ENCODE results near the gene ATP2C2. TPM values are rescaled to one million over a fixed set of nuclear protein-coding genes. Genes with fewer than 3 reads are reported as not detected.

Gene ATP2C2
- total and polyA plus RNA-seq, 2 donors (not counting 1 experiment from before 2014, with no cell fraction given), result not detected

DNA sequence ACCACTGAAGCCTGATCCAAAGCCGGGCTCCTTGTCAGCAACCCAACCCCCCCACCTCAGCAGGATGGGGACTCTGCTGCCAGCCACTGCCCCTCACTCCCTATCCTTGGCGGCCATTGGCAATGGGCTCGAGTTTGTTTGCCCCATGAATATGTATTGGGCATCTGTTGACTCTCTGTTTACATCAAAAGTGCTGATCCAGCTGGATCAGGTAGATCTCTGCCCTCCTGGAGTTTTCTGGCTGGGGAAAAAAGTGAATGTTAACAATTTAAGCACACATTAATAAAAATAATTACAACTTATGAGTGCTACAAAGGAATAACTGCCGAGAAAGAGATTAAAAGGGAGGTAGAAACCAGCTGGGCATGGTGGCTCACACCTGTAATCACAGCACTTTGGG is 62.5 kb downstream of the ATP2C2 start:
- DNase-seq (no peak), ATAC-seq (ENCODE audit: low read depth) (no peak)
- ChIA-PET POLR2A (no interaction called here), CTCF (no interaction called here)
- Histone ChIP-seq H3K9me3 (ENCODE audit: control extremely low read depth in 1 of 3, control insufficient read depth in 2 of 3, insufficient read depth in 1 of 3, low read length in 2 of 3) (no peaks in the 10 kb centered on the region), H3K36me3 (replicated peaks in 1 of 2; ENCODE audit: control extremely low read depth in 1 of 2, control insufficient read depth in 1 of 2, extremely low read depth in 1 of 2, insufficient read depth in 2 of 2, low read length in 1 of 2) (no peaks in the 10 kb centered on the region), H2AFZ (ENCODE audit: insufficient read depth, low read depth, low read length, poor library complexity, severe bottlenecking) (no peak overlapping the region), H3K27me3 (replicated peaks in 1 of 4; ENCODE audit: control extremely low read depth in 1 of 4, control insufficient read depth in 3 of 4, insufficient read depth in 4 of 4, low read length in 3 of 4) (peaks cover 0 to 9% (median under 1%) of the 10 kb centered on the region in 4 experiments), H3K4me2 (replicated peaks; ENCODE audit: low read depth, low read length, poor library complexity, severe bottlenecking) (no peak overlapping the region), H3K4me1 (ENCODE audit: control insufficient read depth in 2 of 2, insufficient read depth in 2 of 2, low read length in 2 of 2) (no peaks in the 10 kb centered on the region), H3K4me3 (ENCODE audit: control extremely low read depth in 1 of 5, extremely low read depth in 1 of 5, insufficient read depth in 1 of 5, low read depth in 2 of 5, low read length in 4 of 5) (no peak overlapping the region), H3K27ac (ENCODE audit: low read length in 2 of 2) (no peak overlapping the region), H3K79me2 (ENCODE audit: control insufficient read depth, insufficient read depth, low read length) (no peaks in the 10 kb centered on the region), H4K20me1 (ENCODE audit: control insufficient read depth, insufficient read depth, low read length, poor library complexity, severe bottlenecking) (no peaks in the 10 kb centered on the region), H3K9ac (ENCODE audit: low read length) (no peak overlapping the region)
- intact Hi-C loops (cut with micrococcal nuclease), result no loop called here
- 50% methylated on average over 4 of the region's 4 CpGs for WGBS (ENCODE audit: insufficient coverage)
- H3K4me3 Mint-ChIP-seq, result no peak overlapping the region
- H3K27me3 Mint-ChIP-seq, result peaks cover 24% of the 10 kb centered on the region
- H3K27ac Mint-ChIP-seq, result no peak overlapping the region
- TF ChIP-seq EZH2 (IDR thresholded peaks at IDR 0.05; ENCODE audit: borderline replicate concordance, insufficient read depth, low read depth, low read length, poor library complexity, severe bottlenecking), result no peak
- TF ChIP-seq, protein P1, sequence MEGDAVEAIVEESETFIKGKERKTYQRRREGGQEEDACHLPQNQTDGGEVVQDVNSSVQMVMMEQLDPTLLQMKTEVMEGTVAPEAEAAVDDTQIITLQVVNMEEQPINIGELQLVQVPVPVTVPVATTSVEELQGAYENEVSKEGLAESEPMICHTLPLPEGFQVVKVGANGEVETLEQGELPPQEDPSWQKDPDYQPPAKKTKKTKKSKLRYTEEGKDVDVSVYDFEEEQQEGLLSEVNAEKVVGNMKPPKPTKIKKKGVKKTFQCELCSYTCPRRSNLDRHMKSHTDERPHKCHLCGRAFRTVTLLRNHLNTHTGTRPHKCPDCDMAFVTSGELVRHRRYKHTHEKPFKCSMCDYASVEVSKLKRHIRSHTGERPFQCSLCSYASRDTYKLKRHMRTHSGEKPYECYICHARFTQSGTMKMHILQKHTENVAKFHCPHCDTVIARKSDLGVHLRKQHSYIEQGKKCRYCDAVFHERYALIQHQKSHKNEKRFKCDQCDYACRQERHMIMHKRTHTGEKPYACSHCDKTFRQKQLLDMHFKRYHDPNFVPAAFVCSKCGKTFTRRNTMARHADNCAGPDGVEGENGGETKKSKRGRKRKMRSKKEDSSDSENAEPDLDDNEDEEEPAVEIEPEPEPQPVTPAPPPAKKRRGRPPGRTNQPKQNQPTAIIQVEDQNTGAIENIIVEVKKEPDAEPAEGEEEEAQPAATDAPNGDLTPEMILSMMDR (IDR thresholded peaks at IDR 0.05), result no peak
- no peaks in the 10 kb centered on the region for H3K9me3 Mint-ChIP-seq (ENCODE audit: insufficient read depth)
- no peaks in the 10 kb centered on the region for H3K4me1 Mint-ChIP-seq

DNA sequence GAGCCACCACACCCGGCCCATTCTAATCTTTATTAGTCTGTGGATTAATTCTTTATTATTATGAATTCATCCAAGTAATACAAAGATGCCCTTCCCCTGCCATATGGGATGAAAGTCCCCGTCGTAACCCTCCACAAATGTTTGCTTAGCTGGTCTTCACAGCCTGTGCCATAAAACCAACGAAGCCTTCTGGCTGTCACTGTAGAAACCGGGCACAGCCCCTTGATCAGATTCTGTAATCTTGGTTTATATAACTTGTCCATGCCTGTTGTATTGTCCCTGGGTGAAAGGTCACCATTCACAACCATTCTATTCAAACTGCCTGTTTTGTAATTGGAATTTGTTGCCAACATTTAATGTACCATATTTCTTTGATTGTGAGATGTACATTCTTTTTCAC is 66.5 kb downstream of the ATP2C2 start:
- Histone ChIP-seq H4K20me1 (ENCODE audit: control insufficient read depth, insufficient read depth, low read length, poor library complexity, severe bottlenecking) (no peaks in the 10 kb centered on the region), H3K27ac (ENCODE audit: low read length in 2 of 2) (no peak overlapping the region), H3K9ac (ENCODE audit: low read length) (no peak overlapping the region), H3K9me3 (ENCODE audit: control extremely low read depth in 1 of 3, control insufficient read depth in 2 of 3, insufficient read depth in 1 of 3, low read length in 2 of 3) (no peaks in the 10 kb centered on the region), H3K27me3 (replicated peaks in 1 of 4; ENCODE audit: control extremely low read depth in 1 of 4, control insufficient read depth in 3 of 4, insufficient read depth in 4 of 4, low read length in 3 of 4) (peaks cover 0 to 4% (median 0%) of the 10 kb centered on the region in 4 experiments), H3K79me2 (ENCODE audit: control insufficient read depth, insufficient read depth, low read length) (no peaks in the 10 kb centered on the region), H3K4me1 (ENCODE audit: control insufficient read depth in 2 of 2, insufficient read depth in 2 of 2, low read length in 2 of 2) (no peaks in the 10 kb centered on the region), H2AFZ (ENCODE audit: insufficient read depth, low read depth, low read length, poor library complexity, severe bottlenecking) (no peak overlapping the region), H3K36me3 (replicated peaks in 1 of 2; ENCODE audit: control extremely low read depth in 1 of 2, control insufficient read depth in 1 of 2, extremely low read depth in 1 of 2, insufficient read depth in 2 of 2, low read length in 1 of 2) (no peaks in the 10 kb centered on the region), H3K4me3 (ENCODE audit: control extremely low read depth in 1 of 5, extremely low read depth in 1 of 5, insufficient read depth in 1 of 5, low read depth in 2 of 5, low read length in 4 of 5) (no peak overlapping the region), H3K4me2 (replicated peaks; ENCODE audit: low read depth, low read length, poor library complexity, severe bottlenecking) (no peak overlapping the region)
- no peak for DNase-seq
- ChIA-PET POLR2A (no interaction called here), CTCF (no interaction called here)
- 90% methylated on average over 3 of the region's 5 CpGs for WGBS (ENCODE audit: insufficient coverage)
- no peak for TF ChIP-seq EZH2 (IDR thresholded peaks at IDR 0.05; ENCODE audit: borderline replicate concordance, insufficient read depth, low read depth, low read length, poor library complexity, severe bottlenecking)
- TF ChIP-seq, protein P1 (IDR thresholded peaks at IDR 0.05), result no peak
- Mint-ChIP-seq H3K27me3 (peaks cover 14% of the 10 kb centered on the region), H3K4me3 (no peak overlapping the region), H3K9me3 (ENCODE audit: insufficient read depth) (no peaks in the 10 kb centered on the region), H3K4me1 (no peaks in the 10 kb centered on the region), H3K27ac (no peak overlapping the region)
- ATAC-seq (ENCODE audit: low read depth), result no peak
- intact Hi-C loops (cut with micrococcal nuclease), result no loop called here

Data from B cell (primary cell).